GM21447 (cell line): ENCODE data around the gene THBD.

Experiments
- ATAC-seq: cut with Tn5 transposase; IDR thresholded peaks from one replicate; pipeline ENCODE4 v1.9.1; 2021; ENCODE audit not compliant: unreplicated experiment

The THBD gene

DNA sequence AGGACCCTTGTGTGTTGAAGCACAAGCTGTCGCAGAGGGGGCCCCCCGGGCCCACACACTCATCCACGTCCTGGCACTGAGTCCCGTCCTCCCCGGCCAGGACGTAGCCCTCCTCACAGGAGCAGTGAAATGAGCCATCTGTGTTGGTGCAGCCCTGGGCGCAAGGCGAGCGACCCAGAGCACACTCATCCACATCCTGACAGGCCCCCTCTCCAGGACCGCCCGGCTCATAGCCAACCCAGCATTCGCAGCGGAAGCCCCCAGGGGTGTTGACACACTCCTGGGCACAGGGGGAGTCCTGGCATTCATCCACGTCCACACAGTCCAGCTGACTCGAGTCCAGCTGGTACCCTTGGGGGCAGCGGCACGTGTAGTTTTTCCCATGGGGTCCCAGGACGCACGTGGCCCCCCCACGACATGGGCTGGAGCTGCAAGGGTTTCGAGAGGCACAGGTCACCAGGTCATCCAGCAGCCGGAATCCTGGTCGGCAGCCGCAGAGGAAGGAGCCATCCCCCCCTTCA is 35.4 kb upstream of the THBD start:
- ATAC-seq = no peak

DNA sequence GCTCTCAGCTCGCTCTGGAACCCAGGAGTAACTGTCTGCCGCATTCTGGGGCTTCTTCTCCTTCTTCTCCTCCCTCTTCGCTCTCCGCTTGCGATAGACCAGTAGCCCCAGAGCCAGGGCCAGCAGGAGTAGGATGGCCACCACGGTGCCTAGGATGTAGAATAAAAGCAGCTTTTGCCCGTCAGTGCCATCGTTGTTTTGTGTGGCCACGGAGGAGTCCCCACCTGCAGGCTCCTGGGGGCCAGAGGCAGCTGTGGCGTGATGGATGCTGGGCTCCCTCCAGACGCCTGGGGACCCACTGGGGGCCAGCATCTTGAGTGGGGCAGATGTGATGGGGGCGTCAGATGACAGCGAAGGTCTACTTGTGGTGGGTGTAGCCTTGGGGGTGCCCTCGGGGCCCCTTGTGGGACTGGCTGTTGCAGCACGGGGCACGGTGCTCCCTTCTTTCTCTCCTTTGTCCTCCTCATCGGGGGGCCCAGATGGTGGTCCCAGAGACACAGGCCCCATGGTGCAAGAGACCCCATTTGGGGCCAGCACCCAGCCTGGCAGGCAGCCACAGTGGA is 34.9 kb upstream of the THBD start:
- no peak for ATAC-seq

DNA sequence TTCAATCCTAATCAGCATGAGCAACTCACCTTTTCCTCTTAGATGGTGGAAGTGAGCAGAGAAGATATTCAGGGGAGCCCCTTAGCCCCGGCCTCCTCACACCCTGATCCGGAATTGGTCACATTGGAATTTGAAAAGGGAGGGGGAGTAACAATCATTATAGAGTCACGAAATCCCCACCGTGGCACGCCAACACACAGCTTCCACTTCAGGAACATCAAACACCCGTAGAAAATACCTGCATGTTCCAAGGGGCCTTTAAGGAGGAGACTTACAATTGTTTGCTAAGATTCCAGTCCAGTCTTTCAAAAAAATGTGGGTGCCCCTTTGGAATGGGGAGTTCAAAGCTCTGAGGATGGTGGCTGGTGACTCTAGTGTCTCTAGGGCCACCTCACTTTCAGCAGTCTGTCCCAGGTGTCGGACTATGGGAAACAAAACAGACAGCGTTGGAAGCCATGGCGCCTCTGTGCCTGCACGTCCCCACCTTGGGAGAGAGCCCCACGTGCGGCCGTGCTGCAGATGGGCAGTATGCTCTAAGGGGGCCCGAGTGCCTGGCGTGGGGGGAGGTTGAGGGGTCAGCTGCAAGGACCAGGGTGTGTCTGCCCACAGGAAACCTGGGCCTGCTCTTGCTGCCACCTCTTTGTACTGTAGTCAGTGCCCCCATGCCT is 34.2 kb upstream of the THBD start:
- no peak for ATAC-seq

GRCh38 chr20:23082846-23083552 is 33.5 kb upstream of the THBD start:
- no peak for ATAC-seq

DNA sequence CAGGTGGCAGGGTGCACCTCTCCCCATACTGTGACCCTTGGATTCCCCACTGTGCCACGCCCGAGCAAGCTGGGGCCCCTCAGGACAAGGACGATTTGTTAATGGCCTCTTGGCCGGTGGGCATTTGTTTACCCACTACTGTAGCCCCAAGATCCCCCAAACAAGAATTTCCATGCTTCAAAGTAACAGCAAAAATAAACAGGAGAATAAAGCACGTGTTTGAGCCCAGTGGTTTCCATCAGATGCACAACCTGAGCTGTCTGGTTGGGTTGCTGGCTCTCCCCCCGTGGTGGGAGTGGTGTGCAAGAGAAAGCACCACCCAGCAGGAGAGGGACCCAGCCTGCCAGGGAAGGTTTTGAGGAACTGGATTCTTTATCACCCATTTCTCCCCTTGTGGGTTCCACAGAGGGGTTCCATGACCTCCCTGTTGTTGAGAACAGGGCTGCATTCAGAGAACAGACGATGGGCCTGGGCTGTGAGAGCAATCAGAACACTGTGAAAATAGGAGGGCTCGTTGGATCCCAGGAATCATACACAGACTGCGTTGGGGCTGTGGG is 31.9 kb upstream of the THBD start:
- ATAC-seq = no peak

DNA sequence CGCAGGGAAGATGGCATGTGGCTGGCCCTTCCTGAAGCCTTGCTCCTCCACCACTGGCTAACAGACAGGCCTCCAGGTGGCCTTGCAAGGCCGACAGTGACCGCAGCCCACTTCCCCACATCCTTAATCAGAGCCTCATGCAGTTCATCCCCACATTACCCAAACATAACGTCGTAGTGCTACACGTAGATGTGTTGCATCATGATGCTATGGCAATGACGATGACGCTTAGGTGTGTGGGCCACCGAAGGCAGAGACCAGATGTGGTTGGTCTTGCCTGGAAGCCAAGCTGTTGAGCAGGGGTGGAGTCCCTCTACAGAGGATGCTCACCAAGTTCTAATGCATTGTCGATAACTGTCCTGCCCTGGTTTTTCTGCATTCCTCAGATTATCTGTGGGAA is 31.0 kb upstream of the THBD start:
- ATAC-seq = no peak

- ATAC-seq = no peak
Observed at GRCh38 chr20:23079926-23080325, 30.5 kb upstream of the THBD start.

- ATAC-seq = no peak
Observed at GRCh38 chr20:23079016-23079351, 29.5 kb upstream of the THBD start.

- no peak for ATAC-seq
Observed at GRCh38 chr20:23078351-23079015, 29.0 kb upstream of the THBD start.

DNA sequence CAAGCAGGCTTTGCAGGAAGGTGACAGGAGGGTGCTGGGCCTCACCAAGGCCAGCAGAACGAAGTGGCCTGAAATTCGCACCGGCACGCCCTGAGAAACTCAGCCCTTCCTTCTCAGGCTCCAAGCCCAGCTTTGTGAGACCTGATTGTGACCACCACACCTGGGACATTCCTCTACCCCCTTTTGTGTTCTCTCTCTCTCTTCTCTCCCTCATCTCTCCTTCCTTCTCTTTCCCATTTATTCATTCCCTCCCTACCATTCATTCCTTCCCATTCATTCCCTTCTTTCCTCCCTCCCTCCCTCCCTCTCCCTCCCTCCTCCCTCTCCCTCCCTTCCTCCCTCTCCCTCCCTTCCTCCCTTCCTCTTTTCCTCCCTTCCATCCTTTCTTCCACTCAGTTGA is 27.8 kb upstream of the THBD start:
- no peak for ATAC-seq

DNA sequence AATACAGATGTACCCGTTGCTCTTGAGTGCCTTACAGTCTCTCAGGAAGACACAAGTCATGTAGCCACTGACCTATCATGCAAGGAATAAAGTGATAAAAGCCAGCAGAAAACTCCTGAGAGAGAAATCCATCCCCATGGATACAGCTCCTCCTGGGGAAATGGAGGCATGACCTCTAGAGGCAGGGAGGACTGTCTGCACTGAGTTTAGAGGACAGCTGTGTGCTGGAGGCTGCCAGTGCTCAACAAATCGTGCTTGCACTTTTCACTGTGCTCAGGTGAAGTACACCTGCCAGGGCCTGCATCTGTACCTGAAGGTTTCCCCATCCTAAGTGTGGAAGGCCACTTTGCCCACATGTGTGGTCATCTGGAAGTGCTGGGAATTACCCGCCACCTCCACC is 24.6 kb upstream of the THBD start:
- ATAC-seq = no peak

- ATAC-seq = no peak
Observed at GRCh38 chr20:23072892-23073586, 23.6 kb upstream of the THBD start.

GRCh38 chr20:23071996-23072395 is 22.5 kb upstream of the THBD start:
- ATAC-seq = no peak

GRCh38 chr20:23071398-23071797 is 21.9 kb upstream of the THBD start:
- no peak for ATAC-seq

GRCh38 chr20:23069108-23069507 is 19.6 kb upstream of the THBD start:
- no peak for ATAC-seq

DNA sequence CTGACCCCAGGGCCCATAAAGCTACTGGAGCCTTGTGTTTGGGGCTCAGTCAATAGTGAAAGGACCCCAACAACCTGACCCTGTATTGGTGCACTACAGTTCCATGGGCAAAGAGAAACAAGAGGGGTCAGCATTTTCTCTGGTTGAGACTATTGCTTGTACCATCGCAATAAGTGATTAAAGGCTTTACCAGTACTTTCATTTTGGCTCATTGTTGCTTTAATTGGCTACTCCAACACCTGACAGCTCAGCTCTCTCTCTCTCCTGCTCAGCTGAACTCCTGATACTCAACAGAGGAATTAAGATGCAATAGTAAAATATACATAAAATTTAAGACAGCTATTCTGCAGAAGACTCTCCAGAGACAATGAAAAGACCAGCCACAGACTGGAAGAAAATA is 18.8 kb upstream of the THBD start:
- no peak for ATAC-seq

DNA sequence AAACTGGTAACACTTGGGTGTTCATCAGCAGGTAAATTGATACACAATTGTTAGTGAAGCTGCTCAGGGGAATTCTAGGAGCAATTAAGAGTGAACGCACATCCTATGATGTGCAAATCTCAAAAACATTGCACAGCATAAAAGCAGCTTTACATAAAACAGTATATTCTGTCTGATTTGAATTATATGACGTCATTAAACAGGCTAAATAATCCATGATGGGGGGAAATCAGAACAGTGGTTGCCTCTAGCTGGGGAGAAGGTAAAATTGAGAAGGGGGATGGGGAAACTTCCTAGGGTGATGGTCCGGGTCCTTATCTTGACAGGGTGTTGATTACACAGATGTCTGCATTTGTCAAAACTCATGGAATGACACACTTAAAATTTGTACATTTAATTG is 17.3 kb upstream of the THBD start:
- ATAC-seq = no peak

DNA sequence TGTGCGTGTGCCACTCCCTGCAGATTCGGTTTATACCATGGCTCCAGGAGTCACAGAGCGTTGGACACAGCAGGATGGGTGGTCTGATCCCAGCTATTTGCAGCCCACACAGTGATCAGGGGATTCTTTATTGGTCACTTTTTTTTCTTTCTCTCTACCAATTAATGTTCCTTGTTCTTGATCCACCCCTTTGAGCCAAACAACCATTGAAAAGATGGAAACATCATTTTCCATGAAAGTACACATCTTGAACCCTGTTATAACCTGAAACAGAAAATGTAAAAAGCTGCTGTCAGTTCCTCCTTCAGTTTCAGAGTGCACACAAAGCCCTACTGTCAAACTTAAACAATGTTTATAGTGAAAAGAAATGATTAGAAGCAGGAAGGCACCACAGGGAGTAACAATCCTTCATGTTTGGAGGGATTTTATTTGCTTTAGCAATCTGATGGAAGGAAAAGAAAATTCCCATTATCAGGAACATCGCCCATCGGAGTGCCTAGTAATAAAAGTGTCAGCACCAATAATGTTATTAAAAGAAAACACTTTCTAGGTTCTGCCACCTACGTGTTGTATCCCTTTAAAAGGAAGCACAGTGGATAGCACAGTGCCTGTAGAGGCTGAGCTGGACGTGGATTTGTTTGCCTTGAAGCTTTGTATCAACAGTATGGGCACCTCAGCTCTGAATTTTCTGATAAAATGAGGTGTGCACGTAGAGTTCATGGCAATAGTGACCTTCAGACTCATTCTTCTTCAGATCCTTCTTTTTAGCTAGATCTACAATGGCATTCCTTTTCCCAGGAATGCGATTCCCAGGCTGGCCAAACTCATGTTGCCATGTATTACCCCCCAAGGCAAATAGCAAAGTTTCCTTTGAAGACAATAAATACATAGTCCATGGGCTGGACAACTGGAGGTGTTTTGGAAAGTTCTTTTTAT is 16.1 kb upstream of the THBD start:
- no peak for ATAC-seq

GRCh38 chr20:23063581-23063980 is 14.1 kb upstream of the THBD start:
- ATAC-seq = no peak

DNA sequence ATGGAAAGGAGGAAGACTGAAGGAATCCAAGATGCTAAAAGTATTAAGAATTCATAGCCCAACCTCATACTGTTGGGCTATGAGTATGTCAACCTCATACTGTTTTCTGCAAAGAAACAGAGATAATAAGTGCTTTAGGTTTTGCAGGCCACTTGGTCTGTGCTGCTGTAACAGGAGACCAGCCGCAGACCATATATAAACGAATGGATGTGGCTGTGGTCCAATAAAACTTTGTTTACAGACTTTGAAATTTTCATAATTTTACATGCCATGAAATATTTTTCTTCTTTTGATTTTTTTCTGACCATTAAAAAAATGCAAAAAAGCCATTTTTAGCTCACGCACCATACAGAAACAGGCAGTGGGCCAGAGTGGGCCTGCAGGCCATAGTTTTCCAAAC is 13.7 kb upstream of the THBD start:
- ATAC-seq = no peak
